Epithelial cell of esophagus (primary cell): ENCODE results near the gene OR11A1.

Experiments
- DNase-seq: peaks from one replicate; pipeline ENCODE4 v3.0.0; 2010; ENCODE audit warnings: low read depth
- H3K4me3 ChIP-seq: 2 replicates; pipeline ENCODE4 v1.5.1; 2011; ENCODE audit warnings: mild to moderate bottlenecking, low read length, control low read depth
- TF ChIP-seq, protein P1 (sequence below): IDR thresholded peaks from 2 replicates; pipeline ENCODE4 v1.5.1; 2011; ENCODE audit warnings: low read depth, mild to moderate bottlenecking, low read length, control low read depth, inconsistent platforms; ENCODE audit not compliant: insufficient read depth; ENCODE audit errors: missing control alignments

OR11A1 gene, protein sequence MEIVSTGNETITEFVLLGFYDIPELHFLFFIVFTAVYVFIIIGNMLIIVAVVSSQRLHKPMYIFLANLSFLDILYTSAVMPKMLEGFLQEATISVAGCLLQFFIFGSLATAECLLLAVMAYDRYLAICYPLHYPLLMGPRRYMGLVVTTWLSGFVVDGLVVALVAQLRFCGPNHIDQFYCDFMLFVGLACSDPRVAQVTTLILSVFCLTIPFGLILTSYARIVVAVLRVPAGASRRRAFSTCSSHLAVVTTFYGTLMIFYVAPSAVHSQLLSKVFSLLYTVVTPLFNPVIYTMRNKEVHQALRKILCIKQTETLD

DNA sequence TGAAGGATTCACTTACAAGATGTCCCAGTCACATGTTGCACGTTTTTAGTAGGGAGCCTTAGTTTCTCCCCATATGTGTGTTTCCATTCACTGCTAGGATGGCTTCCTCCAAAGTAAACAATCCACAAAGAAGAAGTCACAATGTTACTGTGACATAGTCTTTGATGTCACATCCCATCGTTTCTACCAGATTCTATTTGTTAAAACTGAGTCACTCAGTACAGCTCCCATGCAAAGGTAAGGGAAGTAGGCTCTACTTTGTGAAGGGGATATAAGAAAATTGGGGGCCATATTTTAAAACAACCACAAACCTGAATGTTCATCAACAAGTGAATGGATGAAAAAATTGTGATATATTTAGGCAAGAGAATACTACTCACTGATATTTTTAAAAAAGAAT is at the start of gene OR11A1, which contains the start of gene OR2H1:
Gene OR11A1 (minus strand): TSS at position 101 of the 400 bp plus-strand sequence. CDS start 29,430 bp downstream, outside the sequence.
Gene OR2H1 (plus strand): TSS at position 185 of the 400 bp plus-strand sequence. CDS start 4,615 bp downstream, outside the sequence.
- DNase-seq: no peak
- TF ChIP-seq, protein P1, sequence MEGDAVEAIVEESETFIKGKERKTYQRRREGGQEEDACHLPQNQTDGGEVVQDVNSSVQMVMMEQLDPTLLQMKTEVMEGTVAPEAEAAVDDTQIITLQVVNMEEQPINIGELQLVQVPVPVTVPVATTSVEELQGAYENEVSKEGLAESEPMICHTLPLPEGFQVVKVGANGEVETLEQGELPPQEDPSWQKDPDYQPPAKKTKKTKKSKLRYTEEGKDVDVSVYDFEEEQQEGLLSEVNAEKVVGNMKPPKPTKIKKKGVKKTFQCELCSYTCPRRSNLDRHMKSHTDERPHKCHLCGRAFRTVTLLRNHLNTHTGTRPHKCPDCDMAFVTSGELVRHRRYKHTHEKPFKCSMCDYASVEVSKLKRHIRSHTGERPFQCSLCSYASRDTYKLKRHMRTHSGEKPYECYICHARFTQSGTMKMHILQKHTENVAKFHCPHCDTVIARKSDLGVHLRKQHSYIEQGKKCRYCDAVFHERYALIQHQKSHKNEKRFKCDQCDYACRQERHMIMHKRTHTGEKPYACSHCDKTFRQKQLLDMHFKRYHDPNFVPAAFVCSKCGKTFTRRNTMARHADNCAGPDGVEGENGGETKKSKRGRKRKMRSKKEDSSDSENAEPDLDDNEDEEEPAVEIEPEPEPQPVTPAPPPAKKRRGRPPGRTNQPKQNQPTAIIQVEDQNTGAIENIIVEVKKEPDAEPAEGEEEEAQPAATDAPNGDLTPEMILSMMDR: no peak
- no peak within 1 kb of the TSS for H3K4me3 ChIP-seq

DNA sequence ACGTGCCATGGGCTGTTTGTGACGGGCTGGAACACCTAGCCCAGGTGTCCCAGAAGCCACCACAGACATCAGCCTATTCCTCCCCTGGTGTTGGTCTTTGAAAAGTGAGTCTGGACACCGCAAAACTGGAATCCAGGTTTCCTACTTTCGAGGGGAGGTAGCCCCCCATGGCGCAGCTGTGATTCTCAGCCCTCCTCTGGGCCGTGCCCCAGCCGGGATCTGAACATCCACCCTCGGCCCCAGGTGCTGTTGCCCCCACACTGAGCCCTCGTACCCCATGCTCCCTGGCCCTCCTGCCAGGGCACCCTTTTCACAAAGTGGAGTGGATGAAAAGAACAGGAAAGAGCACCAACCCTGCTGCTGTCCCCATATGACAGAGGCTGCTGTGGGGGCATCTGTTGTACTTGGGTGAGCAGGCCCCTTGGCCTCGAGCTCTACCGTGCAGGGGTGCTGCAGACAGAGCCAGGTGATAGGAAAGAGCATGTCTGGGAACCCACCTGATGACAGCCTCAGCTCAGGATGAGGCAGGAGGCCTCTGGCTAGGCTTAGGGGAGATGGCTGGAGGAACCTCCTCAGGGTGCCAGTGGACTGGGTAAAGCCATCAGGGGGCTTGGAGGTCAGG is 49.7 kb upstream of the OR11A1 start:
- TF ChIP-seq, protein P1: no peak
- DNase-seq: no peak
- H3K4me3 ChIP-seq: no peak overlapping the region

DNA sequence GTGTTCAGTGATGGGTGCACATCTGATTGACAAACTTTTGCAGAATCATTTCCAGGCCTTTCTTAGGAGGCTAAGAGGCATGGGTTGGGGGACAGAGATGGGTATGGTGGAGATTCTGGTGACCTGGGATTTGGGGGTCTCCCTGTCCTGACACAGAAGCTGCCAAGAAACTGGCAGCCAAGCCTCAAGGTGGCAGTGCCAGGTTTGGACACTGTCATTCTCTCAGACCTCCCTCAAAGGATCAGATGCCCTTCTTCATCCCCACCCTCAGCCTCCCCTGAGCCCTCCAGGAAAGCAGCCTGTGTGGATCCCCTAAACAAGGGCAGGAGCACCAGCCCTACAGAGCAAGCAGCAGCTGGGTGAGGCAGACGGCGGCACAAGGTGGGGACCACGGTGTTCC is 48.9 kb upstream of the OR11A1 start:
- TF ChIP-seq, protein P1: no peak
- DNase-seq: no peak
- H3K4me3 ChIP-seq: no peak overlapping the region

DNA sequence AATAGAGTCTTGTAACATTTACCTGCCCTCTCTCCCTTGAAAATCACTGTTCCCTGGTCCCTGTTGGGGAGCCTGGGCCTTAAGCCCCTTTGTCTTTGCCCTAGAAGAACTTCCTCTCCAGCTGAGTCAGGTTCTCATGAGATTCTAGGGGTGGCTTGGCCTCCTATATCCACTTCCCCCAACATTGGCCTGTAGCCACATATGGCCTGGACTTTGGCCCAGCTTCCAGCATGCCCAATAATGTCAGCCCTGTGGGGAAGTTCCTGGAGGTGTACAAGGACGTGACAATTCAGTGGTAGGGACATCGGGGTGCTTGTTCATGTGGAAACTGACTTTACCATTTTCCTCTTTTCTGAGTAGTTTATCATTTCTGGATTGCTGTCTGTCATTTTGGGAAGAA is 48.1 kb upstream of the OR11A1 start:
- no peak overlapping the region for H3K4me3 ChIP-seq
- TF ChIP-seq, protein P1: no peak
- no peak for DNase-seq

DNA sequence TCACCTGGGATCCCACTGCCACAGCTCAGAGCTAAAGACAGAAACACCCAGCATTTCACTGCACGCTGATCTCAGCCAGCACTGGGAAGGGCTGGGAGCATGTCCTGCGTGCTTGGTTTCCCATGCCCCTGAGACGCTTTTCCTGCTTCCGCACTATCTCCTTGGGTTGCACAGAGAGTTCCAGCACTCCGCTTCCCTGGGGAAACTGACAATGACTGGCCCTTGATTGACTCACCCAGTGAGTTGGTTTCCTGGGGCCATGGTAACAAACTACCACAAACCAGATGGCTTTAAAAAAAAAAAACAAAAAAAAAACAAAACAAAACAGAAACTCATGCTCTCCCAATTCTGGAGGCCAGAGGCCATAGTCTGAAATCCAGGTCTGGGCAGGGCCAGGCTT is 45.7 kb upstream of the OR11A1 start:
- peak; percentile 58 for DNase-seq
- H3K4me3 ChIP-seq: no peak overlapping the region
- TF ChIP-seq, protein P1: no peak

DNA sequence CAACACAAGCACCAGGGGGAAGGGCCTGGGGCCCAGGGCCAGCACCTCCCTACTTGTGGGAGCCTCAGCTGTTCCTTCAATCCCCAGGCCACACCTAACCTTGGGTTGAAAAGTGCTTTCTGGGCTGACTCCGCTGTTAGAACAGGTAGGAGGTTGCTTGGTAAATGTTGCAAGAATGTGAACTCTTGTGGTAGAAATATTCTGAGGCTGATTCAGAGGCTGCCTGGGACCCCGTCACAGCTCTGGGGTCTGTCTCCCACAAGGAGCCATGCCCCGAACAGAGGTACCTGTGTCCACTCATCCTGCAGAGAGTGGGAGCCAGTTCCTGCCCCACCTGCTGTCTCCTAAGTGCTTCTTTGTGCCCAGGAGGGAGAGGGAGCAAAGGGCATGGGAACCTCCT is 45.3 kb upstream of the OR11A1 start:
- H3K4me3 ChIP-seq: no peak overlapping the region
- DNase-seq: peak; percentile 16
- TF ChIP-seq, protein P1: no peak
